Islet of Langerhans (tissue), 1 donor: ENCODE measurements around the gene TEX52.
"Not testable (repeated sequence)": the region's sequence is repeated elsewhere in the genome, so short reads cannot be mapped to it uniquely, and the experiment has no call there.

ENCODE experiments used
- FAIRE-seq: peaks from one replicate; lab custom pipeline; 2011; peaks lifted over from hg19 to GRCh38; lab: Jason Lieb, UNC

TEX52 gene

DNA sequence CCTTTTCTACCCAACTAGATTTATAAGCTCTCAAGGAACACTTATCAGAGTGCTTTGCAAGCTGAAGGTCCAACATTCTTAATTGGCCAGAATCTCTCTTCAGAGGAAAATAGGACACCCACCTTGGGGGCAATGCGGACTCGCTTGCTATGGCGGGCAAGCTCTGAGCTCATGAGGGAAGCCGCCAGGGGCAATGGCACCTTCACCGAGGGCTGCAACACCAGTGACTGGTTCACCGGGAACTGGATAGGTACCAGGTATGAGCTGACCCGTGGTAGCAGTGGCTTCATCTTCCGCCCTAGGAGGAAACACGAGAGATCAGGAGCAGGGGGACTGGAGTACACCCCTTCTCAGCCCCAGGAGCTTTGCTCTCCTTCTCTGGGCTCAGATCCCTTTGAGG is 7.4 kb upstream of the TEX52 start:
- no peak for FAIRE-seq

DNA sequence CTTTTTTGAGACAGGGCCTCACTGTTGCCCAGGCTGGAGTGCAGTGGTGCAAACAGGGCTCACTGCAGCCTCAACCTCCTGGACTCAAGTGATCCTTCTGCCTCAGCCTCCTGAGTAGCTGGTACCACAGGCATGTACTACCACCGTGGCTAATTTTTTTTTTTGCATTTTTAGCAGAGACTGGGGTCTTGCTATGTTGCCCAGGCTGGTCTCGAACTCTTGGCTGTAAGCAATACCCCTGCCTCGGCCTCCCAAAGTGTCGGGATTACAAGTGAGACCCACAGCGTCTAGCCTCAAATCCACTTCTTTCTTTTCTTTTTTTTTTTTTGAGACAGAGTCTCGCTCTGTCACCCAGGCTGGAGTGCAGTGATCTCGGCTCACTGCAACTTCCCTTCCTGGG is 6.6 kb upstream of the TEX52 start:
- FAIRE-seq = not testable (repeated sequence)

DNA sequence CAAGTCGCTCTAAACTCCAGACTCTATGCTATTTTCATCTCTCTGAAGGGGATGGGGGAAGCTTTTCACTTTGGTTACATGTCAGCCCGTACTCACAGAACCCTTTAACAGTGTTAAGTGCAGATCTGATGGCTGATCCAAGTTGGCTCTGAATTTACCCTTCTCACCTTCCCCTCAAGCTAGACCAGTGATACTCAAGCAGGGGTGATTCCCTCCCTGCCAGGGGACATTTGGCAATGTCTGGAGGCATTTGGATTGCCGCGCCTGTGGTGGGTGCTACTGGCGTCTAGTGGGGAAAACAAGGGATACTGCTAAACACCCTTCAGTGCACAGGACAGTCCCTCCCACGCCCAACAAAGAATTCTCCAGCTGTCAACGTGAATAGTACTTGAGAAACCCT is 6.0 kb upstream of the TEX52 start:
- FAIRE-seq = no peak

DNA sequence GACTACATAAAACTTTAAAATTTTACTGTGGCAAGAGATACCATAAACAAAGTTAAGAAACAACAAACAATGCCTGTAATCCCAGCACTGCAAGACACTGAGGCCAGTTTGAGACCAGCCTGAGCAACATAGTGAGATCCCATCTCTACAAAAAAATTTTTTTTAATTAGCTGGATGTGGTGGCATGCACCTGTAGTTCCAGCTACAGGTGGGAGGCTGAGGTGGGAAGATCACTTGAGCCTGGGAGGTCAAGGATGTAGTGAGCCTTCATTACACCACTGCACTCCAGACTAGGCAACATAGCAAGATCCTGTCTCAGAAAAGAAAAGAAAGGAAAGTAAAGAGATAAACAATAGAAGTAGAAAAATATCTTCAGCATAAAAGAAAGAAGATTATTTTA is 3.3 kb upstream of the TEX52 start:
- no peak for FAIRE-seq

DNA sequence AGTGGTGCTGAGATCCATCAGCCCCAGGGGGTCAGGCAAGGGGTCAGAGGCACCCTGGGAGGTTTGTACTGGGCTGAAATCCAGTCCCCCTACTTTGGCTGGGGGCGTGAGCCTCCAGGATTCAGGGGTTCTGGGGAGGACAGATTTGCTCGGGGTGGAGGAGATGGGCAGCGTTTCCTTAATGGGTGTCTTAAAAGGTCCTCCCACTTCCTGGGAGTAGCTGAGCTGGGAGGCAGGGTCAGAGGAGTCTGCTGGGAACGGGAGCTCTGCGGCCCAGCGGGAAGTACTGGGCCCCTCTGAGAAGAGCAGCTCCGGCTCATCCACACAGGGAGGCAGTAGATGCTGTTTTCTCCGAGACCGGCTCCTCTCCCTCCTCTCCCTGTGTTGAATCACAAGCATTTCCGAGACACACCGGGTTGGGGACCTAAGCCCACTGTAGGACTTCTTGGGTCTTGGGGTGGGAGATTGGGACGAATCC is 2.1 kb upstream of the TEX52 start:
- FAIRE-seq = no peak

DNA sequence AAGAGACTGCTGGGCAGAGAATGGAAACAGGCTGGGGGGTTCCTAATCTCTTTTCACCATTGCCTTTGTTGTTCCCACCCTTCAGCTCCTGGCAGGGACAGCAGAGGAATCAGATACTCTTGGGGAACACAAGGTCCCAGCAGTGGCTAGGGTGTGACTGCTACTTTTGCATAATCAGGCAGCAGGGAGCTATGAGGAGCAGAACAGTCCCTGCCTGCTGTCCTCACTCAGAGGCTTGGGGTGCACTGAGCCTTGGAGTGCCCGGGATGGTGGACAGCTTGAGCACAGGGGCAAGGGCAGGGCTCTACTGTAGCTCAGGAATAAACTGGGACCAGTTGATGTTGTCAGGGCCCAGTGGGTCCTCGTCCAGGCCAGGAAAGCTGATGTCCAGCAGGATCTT is 1.5 kb upstream of the TEX52 start:
- FAIRE-seq = no peak

DNA sequence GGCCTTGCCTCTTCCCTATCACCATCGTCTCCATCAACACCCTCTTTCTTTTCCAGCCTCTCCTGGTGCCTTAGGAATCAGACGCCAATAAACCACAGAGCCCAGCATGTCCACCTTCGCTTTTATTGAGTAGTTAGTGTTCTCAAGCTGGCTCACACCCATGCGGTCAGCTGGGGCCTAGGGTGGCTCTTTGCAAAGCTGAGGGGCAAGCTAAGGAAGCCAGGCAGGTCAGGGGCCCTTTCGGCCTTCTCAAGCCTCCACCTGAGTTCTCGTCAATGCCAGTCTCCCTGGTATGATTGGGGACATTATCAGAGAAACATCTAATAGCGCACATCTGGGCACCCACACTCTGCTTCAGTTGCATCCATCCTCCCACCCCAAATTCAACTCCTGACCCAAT is 737 bp upstream of the TEX52 start:
- FAIRE-seq = no peak

DNA sequence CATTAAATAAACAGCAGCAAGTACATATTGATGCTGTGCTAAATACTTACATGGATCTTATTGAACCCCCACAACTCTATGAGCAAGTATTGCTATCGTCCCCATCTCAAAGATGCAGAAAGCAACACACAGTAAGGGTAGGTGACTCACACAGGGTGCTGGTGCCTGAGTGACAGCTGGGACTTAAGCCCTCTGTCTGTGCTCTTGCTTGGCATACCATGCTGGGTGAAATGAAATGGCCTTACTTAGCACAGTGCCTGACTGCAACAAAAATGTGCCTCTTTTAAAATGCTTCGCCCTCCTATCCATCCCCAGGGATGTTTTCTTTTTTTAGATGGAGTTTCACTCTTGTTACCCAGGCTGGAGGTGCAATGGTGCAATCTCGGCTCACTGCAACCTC is 788 bp downstream of the TEX52 start:
- FAIRE-seq = no peak

DNA sequence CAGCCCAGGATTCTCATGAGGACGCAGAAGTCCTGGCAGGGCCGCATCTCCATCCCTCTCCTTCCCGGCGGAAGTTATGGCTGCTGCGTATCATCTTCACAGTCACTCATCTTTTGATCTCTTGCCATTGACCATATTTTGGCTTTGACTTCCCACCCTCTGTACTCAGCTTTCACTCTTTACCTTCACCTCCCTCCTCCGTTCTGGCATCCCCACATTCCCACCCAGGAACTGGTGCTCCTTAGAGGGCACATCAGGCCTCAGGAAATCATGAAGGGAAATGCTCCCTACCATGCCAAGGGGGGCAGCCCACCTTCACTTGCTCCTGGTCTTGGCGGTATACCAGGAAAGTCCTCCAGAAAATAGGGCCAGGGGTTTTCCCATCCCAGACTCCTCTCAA is 1.3 kb downstream of the TEX52 start:
- FAIRE-seq = no peak

DNA sequence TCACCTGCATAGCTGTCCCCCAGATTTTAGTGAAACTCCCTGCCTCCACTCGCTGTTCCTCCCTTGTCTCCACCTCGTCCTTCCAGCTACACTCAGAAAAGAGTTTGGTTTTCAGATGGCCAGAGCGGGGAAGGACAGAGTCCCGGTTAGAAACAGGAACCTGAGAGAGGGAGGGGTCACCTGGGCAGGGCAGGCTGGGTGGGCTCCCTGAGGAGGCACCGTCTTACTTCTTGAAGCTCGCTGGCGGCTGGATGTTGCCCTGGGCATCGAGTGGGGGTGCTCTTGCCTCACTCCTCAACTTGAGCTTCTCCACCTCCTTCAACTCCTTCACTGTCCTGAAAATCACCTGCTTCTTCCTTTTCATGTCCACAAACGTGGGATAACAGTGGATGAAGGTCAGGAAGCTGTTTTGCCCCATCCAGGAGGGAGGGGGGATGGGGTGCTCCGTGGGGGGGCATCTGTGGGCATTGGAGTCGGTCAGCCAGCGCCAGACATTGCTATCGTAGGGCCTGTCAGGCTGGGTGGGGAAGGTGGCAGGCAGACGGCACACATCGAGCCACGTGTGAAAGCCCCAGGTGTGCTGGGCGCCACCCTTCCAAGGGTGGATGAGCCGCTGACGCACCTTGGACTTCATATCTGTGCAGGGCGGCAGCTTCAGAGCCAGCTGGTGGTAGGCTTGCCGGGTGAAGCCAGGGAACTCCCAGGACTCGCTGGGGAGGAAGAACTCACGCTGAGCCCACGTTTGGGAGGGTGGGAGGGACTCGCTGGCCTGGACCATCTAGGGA is 2.0 kb downstream of the TEX52 start:
- FAIRE-seq = no peak

DNA sequence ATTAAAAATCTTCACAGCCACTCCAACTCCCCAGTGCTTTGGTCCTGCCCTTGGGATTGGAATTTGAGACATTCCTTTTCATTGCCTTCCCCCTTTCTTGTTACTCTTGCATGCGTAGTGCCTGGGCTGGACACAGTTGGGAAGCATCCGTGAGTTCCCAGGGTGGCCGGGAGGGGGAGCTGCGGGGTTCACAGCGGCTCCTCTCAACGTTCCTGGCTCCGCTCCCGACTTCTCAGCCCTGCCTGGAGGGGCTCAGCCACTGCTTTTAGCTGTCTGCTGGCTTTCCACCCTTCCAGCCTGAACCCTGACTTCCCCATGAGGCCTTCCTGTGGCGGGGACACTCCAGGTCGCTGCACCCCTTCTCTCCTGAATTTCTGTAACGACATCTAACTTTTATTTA is 3.2 kb downstream of the TEX52 start:
- FAIRE-seq = no peak

DNA sequence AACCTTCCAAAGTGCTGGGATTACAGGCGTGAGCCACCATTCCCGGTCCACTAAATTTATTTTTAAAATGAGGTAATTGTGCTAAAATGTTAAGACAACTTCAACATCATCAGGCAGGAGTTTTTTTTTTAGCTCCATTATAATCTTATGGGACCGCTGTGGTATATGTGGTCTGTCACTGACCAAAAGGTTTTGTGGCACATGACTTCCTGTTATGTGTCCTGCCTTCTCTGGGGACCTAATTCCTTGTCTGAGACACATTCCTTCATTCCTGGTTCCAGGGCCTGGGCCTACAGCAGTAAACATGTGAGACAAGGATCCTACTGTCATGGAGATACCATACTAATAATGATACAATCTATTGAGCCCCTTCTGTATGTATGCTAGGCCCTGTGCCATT is 4.9 kb downstream of the TEX52 start:
- FAIRE-seq = no peak

DNA sequence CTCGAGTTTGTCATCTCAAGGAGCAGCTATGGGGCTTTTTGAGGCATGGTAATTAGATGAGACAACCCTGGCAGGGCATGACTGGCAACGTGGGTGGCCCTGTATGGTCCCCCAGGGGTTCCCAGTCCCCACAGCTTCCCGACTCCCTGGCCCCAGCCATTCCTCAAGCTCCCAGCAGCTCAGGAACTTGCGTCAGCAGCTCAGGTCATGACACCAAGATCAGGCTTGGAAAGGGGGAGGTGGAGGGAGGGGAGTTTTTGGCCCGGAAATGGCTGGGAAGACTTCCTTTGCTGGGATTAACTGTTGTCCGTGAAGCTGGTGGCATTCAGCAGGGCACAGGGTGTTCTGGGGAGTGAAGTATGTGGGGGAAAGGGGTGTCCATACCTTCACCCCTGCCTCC is 11.6 kb downstream of the TEX52 start:
- no peak for FAIRE-seq

DNA sequence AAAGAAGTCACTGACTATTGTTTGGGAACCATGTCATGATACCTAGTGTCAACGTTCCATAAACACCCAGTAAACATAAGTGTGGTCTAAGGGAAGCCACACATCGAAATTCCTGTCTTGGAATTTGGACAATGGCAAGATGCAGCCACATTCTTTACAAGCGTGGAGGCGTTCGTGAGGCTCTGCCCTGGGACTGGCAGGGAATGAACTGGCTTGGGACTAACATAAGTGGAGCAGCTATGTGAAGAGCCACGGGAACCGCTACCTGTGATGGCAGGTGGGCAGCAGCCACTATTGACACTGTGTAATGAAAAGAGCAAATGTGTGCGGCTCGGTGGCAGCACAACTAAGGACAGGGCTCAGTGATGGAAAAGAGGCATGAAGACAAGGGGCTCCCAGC is 12.1 kb downstream of the TEX52 start:
- no peak for FAIRE-seq

DNA sequence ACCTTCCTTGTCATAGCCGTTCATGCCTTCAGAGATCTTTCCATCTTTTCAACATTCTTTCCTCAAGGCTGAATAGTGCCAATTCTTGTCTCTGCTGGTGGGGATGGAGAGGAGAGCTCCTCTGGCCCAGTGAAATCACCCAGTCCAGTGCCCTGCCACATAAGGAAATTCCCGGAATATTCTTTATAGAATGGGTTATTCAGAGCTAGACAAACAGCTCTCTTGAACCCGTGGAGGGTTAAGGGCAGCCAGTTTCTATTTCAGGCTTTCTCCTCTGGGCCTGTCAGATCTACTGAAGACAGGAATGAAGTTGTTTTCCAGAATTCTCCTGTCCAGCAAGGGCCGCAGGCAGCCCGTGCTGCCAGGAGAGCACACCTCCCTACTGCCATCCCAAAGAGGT is 13.9 kb downstream of the TEX52 start:
- FAIRE-seq = no peak

DNA sequence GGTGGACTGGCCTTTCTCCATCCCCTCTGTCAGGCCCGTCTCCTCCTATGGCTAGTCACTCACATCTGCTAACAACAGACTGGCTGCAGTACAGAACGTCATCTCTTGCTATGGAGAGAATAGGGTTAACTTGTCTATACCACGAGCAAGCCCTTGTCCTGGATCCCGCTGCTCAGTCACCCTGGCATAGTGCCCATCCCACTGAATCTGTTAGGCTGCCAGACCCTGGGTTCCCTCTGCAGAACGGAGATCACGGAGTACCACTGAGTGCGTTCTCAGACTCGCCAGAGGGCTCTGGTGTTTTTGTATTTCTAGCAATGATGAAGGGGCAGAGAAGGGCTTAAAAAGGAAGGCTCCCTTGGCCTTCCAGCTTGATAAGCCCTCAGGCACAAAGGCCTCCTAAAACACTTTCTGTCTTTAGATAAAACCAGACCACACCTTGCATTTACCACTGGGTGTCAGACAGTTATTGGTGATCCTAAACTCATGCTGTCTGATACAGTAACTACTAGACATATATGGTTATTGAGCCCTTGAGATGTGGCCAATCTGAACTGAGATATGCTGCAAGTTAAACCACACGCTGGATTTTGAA is 15.7 kb downstream of the TEX52 start:
- no peak for FAIRE-seq

DNA sequence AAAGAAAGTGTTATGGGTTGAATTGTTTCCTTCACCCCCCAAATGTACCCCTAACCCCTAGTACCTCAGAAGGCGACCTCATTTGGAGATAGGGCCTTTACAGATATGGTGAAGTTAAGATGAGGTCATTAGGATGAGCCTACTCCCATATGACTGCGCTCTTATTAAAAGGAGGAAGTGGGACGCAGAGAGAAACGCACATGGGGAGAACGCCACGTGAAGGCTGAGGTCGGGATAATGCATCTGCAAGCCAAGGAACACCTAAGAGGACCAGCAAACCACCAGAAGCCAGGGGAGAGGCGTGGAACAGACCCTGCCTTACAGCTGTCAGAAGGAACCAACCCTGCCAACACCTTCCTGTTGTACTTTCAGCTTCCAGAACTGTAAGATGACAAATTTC is 20.3 kb downstream of the TEX52 start:
- FAIRE-seq = no peak

DNA sequence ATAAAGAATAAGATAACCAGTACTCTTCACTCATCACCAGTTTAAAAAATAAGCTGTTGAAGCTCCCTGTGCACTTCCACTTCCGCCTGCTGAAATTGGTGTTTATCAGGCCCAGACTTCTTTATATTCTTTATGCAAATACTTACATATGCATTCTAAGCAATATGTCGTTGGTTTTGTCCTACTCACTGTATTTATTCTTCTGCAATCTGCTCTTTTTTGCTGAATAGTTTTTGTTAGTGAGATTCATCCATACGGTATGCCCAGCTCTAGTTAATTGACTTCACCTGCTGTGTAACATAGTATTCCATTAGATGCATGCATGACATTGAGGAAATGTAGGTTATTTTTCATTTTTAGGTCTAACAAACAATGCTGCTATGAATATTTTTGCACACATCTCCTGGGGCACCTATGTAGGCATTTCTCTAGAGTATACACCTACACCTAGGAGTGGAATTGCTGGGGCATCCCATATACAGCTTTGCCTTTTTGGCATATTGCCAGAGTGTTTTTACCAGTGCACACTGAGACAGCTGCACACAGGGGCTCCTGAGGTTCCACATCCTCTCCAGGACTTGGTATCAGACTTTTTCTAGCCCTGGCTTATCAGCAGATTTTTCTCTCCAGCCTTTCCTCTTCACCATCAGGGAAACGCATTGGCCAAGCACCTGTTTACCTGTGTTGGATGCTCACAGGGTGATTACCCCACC is 21.0 kb downstream of the TEX52 start:
- FAIRE-seq = no peak

DNA sequence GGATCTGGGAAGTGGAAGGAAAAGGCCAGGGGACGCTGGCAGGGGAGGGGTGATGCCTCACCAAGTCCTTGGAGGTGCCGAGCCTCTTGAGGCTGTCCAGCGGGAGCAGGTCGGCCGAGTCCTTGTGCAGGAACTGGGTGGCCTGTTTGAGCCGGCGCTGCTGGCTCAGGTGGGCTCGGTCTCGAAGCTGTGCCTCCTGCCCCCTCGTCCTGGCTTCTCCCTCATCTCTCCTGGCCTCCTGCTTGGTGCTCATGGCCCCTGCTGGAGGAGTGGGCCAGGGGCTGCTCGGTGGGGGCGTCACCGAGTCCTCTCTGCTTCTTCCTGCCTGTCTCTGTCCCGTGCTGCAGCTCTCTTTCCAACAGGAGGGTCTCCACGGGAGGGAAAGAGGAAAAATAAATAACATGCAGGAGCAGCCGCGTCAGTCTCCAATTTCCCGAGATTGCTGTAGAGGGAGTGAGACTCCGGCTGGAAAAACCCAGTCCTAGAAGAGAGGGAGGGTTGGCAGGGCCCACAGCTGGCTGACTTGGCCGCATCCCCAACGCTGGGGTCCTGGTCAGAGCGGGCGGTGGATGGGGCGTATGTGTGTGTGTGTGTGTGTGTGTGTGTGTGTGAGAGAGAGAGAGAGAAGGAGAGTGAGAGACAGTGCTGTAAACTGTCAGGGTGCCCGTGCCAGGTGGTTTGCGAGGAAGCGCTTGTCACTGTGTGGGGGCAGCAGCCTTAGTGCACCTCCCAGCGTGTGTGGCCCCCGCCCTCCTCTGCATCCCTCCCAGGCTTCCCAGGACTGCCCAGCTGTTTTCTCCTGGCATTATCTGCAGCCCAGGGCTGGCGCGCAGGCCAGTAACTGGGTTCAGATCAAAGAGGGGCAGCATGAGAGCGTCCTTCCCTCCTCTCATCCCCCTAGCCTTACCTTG is 22.0 kb downstream of the TEX52 start, which contains the start of gene NRIP2:
NRIP2 (minus strand) TSS at position 455 of the 911 bp plus-strand sequence; CDS start at position 403, 52 bp downstream.
- FAIRE-seq = no peak

DNA sequence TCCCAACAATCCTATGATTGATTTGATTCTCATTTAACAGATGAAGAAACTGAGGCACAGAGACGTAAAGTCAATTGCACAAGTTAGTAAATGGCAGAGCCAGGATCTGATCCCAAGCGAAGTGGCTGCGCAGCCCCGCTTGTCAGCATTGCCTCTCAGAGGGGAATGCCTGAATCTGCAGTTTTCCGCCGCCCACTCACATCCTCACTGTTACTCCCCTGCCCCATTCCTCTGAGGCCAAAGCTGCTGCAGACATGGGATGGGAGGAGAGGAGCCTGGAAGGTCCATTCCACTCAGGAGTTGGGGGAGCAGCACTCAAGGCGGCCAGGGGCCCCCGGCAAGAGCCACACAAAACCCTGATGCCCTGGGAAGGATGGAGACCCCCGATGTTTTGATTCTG is 23.0 kb downstream of the TEX52 start:
- FAIRE-seq = no peak

DNA sequence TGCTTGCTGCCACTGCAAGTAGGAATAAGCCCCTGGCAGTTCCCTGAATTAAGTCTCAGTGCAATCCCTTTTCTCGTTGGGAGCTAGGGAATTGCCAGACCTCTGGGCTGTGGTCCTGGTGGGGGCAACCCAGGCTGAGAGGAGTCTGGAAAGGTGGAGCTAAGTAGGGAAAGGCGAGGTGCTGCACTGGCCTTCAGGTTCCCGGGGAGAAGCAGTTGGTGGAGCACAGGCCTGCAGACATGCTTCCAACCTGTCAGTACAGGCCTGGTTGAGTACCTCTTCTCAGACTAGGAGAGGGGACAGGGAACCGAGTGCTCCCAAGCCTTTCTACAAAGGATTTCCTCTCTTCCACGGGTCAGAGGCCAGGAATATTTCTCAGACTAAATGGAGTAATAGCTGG is 23.5 kb downstream of the TEX52 start:
- no peak for FAIRE-seq

DNA sequence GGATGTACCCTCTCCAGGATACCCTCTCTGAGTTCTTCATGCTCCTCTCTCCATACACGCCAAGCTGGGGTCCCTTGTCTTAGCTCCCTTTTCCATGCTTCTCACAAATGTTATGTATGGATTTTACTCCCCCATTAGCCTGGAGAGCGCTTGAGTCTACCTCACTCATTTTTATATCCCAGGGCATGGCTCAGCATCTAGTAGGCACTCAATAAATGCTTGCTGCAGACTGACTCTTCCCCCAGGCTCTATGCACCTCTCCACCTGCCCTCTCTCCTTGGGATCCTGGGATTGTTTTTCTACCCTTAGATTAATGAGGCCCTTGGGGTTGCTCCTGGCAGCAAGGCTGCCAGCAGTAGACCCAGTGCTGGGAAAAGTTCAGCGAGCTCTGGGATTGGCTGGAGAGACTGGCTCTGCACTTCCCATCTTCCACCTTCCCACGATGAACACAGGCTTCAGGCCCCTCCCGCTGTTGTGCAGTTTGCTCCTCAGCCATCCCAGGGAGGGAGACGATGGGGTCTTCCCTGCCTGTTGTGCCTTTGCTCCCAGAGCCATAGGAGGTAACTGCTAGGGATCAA is 24.2 kb downstream of the TEX52 start:
- no peak for FAIRE-seq
